NCI-H1417 (cell line): ENCODE data around the gene DNAJC10.
"Not testable (repeated sequence)": the region's sequence is repeated elsewhere in the genome, so short reads cannot be mapped to it uniquely, and the experiment has no call there.

Experiments
- DNase-seq, 3 experiments: peaks; one replicate each; lab custom pipeline; 2025; lab: John Stamatoyannopoulos, UW

Gene DNAJC10

GRCh38 chr2:182715892-182716649 lies at the start of gene DNAJC10:
DNAJC10 (plus strand) TSS chr2:182716257; CDS start chr2:182718087, 1,830 bp downstream.
- peak; percentile 83 to 100 (median 99) for DNase-seq

GRCh38 chr2:182666674-182667314 lies 49.3 kb upstream of the DNAJC10 start:
- DNase-seq = no peak

- DNase-seq = no peak
These were observed 48.8 kb upstream of the DNAJC10 start for GRCh38 chr2:182667315-182667695.

- DNase-seq = peak; percentile 68 to 95 (median 75)
These were observed 47.4 kb upstream of the DNAJC10 start for GRCh38 chr2:182668671-182669070.

GRCh38 chr2:182672466-182673165 lies 43.4 kb upstream of the DNAJC10 start:
- no peak for DNase-seq

GRCh38 chr2:182680837-182681236 lies 35.2 kb upstream of the DNAJC10 start:
- no peak for DNase-seq

GRCh38 chr2:182682210-182682609 lies 33.8 kb upstream of the DNAJC10 start:
- no peak for DNase-seq

- no peak for DNase-seq
These were observed 30.5 kb upstream of the DNAJC10 start for GRCh38 chr2:182685559-182685958.

- not testable (repeated sequence) for DNase-seq
These were observed 29.3 kb upstream of the DNAJC10 start for GRCh38 chr2:182686763-182687162.

- DNase-seq = peak in 1 of 3 experiments; percentile 79
These were observed 21.9 kb upstream of the DNAJC10 start for GRCh38 chr2:182694189-182694588.

GRCh38 chr2:182695776-182696175 lies 20.3 kb upstream of the DNAJC10 start:
- DNase-seq = no peak

GRCh38 chr2:182698671-182699070 lies 17.4 kb upstream of the DNAJC10 start:
- no peak for DNase-seq

GRCh38 chr2:182705761-182706160 lies 10.3 kb upstream of the DNAJC10 start:
- DNase-seq = no peak

GRCh38 chr2:182706751-182707150 lies 9.3 kb upstream of the DNAJC10 start:
- no peak for DNase-seq

- no peak for DNase-seq
These were observed 2.5 kb upstream of the DNAJC10 start for GRCh38 chr2:182713601-182714000.

GRCh38 chr2:182715121-182715891 lies 751 bp upstream of the DNAJC10 start:
- peak in 2 of 3 experiments; percentile 45 to 77 for DNase-seq

GRCh38 chr2:182716650-182716979 lies 558 bp downstream of the DNAJC10 start:
- peak in 1 of 3 experiments; percentile 36 for DNase-seq

GRCh38 chr2:182717416-182717815 lies 1.4 kb downstream of the DNAJC10 start:
- peak; percentile 1 to 52 (median 21) for DNase-seq

- no peak for DNase-seq
These were observed 1.8 kb downstream of the DNAJC10 start for GRCh38 chr2:182717816-182718215.

- no peak for DNase-seq
These were observed 2.4 kb downstream of the DNAJC10 start for GRCh38 chr2:182718459-182718858.

- DNase-seq = not testable (repeated sequence)
These were observed 3.1 kb downstream of the DNAJC10 start for GRCh38 chr2:182719116-182719515.

GRCh38 chr2:182724656-182725055 lies 8.6 kb downstream of the DNAJC10 start:
- no peak for DNase-seq
